PC-9 (cell line): ENCODE data around the gene TNIK.

Source experiments
- EZH2 ChIP-seq: fragments of 200-600 bp; sonication (generic); IDR thresholded peaks from 2 replicates; pipeline ENCODE4 v1.8.0; 2017; ENCODE audit warnings: antibody characterized with exemption, low read depth
- TF ChIP-seq, protein P1 (sequence below): fragments of 200-600 bp; sonication (generic); conservative IDR thresholded peaks from 2 replicates; pipeline ENCODE4 v1.6.1; 2017; ENCODE audit warnings: mixed run types, antibody characterized with exemption, mild to moderate bottlenecking, moderate library complexity

- TF ChIP-seq EZH2 = no peak
- TF ChIP-seq, protein P1, sequence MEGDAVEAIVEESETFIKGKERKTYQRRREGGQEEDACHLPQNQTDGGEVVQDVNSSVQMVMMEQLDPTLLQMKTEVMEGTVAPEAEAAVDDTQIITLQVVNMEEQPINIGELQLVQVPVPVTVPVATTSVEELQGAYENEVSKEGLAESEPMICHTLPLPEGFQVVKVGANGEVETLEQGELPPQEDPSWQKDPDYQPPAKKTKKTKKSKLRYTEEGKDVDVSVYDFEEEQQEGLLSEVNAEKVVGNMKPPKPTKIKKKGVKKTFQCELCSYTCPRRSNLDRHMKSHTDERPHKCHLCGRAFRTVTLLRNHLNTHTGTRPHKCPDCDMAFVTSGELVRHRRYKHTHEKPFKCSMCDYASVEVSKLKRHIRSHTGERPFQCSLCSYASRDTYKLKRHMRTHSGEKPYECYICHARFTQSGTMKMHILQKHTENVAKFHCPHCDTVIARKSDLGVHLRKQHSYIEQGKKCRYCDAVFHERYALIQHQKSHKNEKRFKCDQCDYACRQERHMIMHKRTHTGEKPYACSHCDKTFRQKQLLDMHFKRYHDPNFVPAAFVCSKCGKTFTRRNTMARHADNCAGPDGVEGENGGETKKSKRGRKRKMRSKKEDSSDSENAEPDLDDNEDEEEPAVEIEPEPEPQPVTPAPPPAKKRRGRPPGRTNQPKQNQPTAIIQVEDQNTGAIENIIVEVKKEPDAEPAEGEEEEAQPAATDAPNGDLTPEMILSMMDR = peak; percentile 54
Observed at GRCh38 chr3:171168086-171168485, 292.1 kb downstream of the TNIK start.
